ENCODE measurements around the gene PRLHR.

Gene PRLHR

GRCh38 chr10:118572256-118573041 is 23.0 kb downstream of the PRLHR start:
- no peak overlapping the region for H3K27ac ChIP-seq (ENCODE audit: low read depth, low read length, severe bottlenecking)

DNA sequence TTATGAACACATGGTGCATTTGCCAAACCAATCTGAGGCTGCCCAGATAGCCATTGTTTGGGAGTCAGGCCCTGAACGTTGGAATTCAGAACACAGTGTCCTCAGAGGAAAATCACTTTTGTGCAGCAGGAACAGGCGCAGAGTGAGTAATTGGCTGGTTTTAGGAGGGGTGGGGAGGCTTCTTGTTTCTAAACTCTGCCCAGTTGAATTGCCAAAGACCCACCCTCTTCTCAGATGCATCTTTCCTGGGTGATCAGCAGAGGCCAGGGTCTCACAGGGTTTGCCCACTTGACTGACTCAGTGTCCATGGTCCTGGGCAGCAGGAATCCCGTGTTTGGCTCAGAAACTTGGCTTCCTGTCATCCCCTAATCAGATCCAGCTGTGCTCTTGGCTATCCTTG is 24.3 kb downstream of the PRLHR start:
- Histone ChIP-seq H3K4me3 (ENCODE audit: extremely low read depth, insufficient read depth, low read length, poor library complexity, severe bottlenecking) (no peak overlapping the region), H3K27ac (ENCODE audit: low read depth, low read length, severe bottlenecking) (no peak overlapping the region), H3K36me3 (ENCODE audit: control insufficient read depth, insufficient read depth, low read length) (no peaks in the 10 kb centered on the region), H3K9me3 (ENCODE audit: control insufficient read depth, low read length) (no peaks in the 10 kb centered on the region), H3K4me1 (ENCODE audit: control insufficient read depth, insufficient read depth, low read length, poor library complexity, severe bottlenecking) (no peaks in the 10 kb centered on the region)
- WGBS, 2 experiments (ENCODE audit: insufficient coverage in 2 of 2): 74% methylated on average over 3 of the region's 3 CpGs; no CpG with 5 or more reads in 1 of the 2 experiments

More at GRCh38 chr10:118572256-118573041, 23.0 kb downstream of the PRLHR start:
- WGBS, 2 experiments (ENCODE audit: insufficient coverage in 2 of 2): 75 to 97% methylated on average over 7 to 10 of the region's 11 CpGs
- H3K36me3 ChIP-seq (ENCODE audit: control insufficient read depth, insufficient read depth, low read length): no peaks in the 10 kb centered on the region
- H3K4me1 ChIP-seq (ENCODE audit: control insufficient read depth, insufficient read depth, low read length, poor library complexity, severe bottlenecking): no peaks in the 10 kb centered on the region
- no peak overlapping the region for H3K4me3 ChIP-seq (ENCODE audit: extremely low read depth, insufficient read depth, low read length, poor library complexity, severe bottlenecking)
- H3K9me3 ChIP-seq (ENCODE audit: control insufficient read depth, low read length): no peaks in the 10 kb centered on the region

GRCh38 chr10:118570591-118570990 is 24.9 kb downstream of the PRLHR start:
- H3K27ac ChIP-seq (ENCODE audit: low read depth, low read length, severe bottlenecking): no peak overlapping the region
- H3K36me3 ChIP-seq (ENCODE audit: control insufficient read depth, insufficient read depth, low read length): no peaks in the 10 kb centered on the region
- WGBS, 2 experiments (ENCODE audit: insufficient coverage in 2 of 2): 80 to 82% methylated on average over 2 to 3 of the region's 5 CpGs
- no peak overlapping the region for H3K4me3 ChIP-seq (ENCODE audit: extremely low read depth, insufficient read depth, low read length, poor library complexity, severe bottlenecking)
- no peaks in the 10 kb centered on the region for H3K9me3 ChIP-seq (ENCODE audit: control insufficient read depth, low read length)
- no peaks in the 10 kb centered on the region for H3K4me1 ChIP-seq (ENCODE audit: control insufficient read depth, insufficient read depth, low read length, poor library complexity, severe bottlenecking)

DNA sequence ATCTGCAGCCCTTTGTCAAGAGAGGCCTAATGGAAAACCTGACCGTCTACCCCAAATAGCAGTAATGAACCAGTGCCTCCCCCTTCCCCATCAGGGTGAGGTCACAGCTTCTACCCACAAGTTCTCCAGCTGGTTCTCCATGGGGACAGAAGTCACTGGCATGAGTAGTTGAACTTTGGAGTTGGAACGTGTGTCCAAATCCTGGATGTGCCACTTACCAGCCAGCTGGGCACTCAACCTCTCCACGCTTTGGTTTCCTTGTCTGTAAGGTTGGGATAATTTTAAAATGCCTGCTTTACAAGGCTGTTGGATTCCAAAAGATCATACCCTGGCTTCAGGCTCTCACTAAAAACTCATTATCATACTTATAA is 25.6 kb downstream of the PRLHR start:
- no peaks in the 10 kb centered on the region for H3K4me1 ChIP-seq (ENCODE audit: control insufficient read depth, insufficient read depth, low read length, poor library complexity, severe bottlenecking)
- H3K4me3 ChIP-seq (ENCODE audit: extremely low read depth, insufficient read depth, low read length, poor library complexity, severe bottlenecking): no peak overlapping the region
- H3K9me3 ChIP-seq (ENCODE audit: control insufficient read depth, low read length): no peaks in the 10 kb centered on the region
- H3K36me3 ChIP-seq (ENCODE audit: control insufficient read depth, insufficient read depth, low read length): no peaks in the 10 kb centered on the region
- H3K27ac ChIP-seq (ENCODE audit: low read depth, low read length, severe bottlenecking): no peak overlapping the region
- 83 to 86% methylated on average over 1 to 2 of the region's 3 CpGs for WGBS, 2 experiments (ENCODE audit: insufficient coverage in 2 of 2)

DNA sequence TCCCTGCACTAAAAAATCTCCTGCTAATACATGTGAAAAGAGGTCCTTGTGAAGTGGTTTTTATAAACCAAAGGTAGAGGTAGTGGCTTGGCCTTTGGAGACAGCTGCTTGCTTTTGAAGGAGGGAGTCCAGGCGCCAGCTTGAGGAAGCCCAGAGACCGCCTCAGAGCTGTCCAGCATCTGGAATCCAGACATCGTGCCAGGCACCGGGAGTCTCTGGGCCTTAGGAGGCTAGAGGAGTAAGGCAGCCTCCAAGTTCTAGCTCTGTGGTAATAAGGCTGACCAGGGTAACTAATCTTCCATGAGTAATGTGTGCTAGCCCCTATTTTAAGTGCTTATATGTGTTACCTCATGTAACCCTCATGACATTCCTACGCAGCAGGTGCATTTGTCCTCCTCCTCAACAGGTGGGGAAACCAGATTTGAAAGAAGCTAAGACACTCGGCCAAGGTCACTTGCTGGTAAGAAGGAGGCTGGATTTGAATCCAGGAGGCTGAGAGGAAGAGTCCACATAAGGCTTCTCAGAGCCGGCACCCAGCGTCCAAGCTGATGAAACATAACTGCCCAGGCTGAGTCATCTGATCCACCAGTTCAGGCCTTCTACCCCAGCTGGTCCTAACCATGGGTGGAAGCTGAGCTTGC is 26.1 kb downstream of the PRLHR start:
- WGBS, 2 experiments (ENCODE audit: insufficient coverage in 2 of 2): 84 to 88% methylated on average over 7 of the region's 8 CpGs

DNA sequence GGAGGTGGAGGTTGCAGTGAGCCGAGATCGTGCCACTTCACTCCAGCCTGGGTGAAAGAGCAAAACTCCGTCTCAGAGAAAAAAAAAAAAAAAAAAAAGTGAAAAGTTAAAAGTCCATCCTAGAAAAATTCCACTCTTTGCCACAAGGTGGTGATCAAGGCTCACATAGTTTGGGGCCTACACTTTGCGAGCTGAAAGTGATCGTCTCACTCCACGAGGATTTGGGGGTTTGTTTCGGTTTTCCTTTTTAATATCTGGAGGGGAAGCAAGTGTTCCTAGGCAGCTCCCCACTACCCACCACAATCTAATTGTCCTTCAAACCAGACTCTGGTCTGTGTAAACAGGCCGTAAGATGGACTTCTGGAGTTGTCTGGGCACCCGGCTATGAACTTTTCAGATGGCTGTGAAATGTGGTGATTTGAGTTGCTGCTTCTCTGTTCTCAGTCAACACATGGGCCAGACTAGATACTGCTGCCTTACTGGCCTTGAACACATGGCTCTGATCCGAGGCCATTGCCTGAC is 27.1 kb downstream of the PRLHR start:
- no peak overlapping the region for H3K27ac ChIP-seq (ENCODE audit: low read depth, low read length, severe bottlenecking)
- no peaks in the 10 kb centered on the region for H3K36me3 ChIP-seq (ENCODE audit: control insufficient read depth, insufficient read depth, low read length)
- WGBS, 2 experiments (ENCODE audit: insufficient coverage in 2 of 2): 64 to 80% methylated on average over 2 of the region's 10 CpGs
- no peaks in the 10 kb centered on the region for H3K9me3 ChIP-seq (ENCODE audit: control insufficient read depth, low read length)
- H3K4me1 ChIP-seq (ENCODE audit: control insufficient read depth, insufficient read depth, low read length, poor library complexity, severe bottlenecking): no peaks in the 10 kb centered on the region
- H3K4me3 ChIP-seq (ENCODE audit: extremely low read depth, insufficient read depth, low read length, poor library complexity, severe bottlenecking): no peak overlapping the region

More for the DNA sequence above, 26.1 kb downstream of the PRLHR start:
- Histone ChIP-seq H3K27ac (ENCODE audit: low read depth, low read length, severe bottlenecking) (no peak overlapping the region), H3K36me3 (ENCODE audit: control insufficient read depth, insufficient read depth, low read length) (no peaks in the 10 kb centered on the region), H3K4me1 (ENCODE audit: control insufficient read depth, insufficient read depth, low read length, poor library complexity, severe bottlenecking) (no peaks in the 10 kb centered on the region), H3K4me3 (ENCODE audit: extremely low read depth, insufficient read depth, low read length, poor library complexity, severe bottlenecking) (no peak overlapping the region), H3K9me3 (ENCODE audit: control insufficient read depth, low read length) (no peaks in the 10 kb centered on the region)

DNA sequence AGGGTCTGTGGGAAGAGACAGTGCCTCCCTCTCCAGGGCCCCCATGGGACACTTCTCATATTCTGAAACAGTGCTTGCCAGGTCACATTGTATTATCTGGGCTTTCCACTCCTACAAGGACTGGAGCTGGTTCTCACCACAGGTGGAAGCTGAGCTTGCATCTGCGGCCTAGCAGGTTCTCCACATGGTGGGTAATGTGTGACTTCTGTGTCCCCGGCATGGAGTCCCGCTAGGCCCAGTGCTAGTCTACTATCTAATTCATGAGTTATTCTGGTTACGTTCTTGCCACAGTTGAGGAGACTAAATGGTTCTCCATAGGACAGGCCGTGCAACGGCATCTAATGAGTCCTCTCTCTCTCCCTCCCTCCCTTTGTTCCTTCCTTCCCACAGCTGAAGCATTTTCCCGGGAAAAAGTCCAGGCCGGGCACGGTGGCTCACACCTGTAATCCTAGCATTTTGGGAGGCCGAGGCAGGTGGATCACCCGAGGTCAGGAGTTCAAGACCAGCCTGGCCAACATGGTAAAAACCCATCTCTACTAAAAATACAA is 27.7 kb downstream of the PRLHR start:
- Histone ChIP-seq H3K4me3 (ENCODE audit: extremely low read depth, insufficient read depth, low read length, poor library complexity, severe bottlenecking) (no peak overlapping the region), H3K4me1 (ENCODE audit: control insufficient read depth, insufficient read depth, low read length, poor library complexity, severe bottlenecking) (no peaks in the 10 kb centered on the region), H3K9me3 (ENCODE audit: control insufficient read depth, low read length) (no peaks in the 10 kb centered on the region), H3K36me3 (ENCODE audit: control insufficient read depth, insufficient read depth, low read length) (no peaks in the 10 kb centered on the region), H3K27ac (ENCODE audit: low read depth, low read length, severe bottlenecking) (no peak overlapping the region)
- WGBS, 2 experiments (ENCODE audit: insufficient coverage in 2 of 2): 79 to 81% methylated on average over 9 to 11 of the region's 11 CpGs

DNA sequence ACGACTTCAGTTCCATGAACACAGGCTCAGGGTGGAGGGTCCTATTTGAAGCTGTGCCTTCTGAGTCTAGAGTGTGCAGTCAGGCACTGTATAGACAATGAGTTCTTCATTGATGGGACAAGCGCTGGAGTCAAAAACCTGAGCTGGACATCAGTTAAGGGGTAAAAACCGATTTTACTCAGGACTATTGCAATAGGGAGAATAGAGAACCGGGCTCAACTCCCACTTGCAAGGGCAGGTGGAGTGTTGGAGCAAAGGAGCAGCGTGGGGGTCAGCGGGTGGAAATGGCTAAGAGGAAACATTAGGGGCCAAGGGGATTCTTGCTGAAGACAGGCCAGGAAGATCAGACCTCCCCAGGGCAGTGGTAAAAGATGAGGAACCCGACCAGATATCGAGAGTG is 28.5 kb downstream of the PRLHR start:
- 86 to 89% methylated on average over 6 to 8 of the region's 8 CpGs for whole genome bisulfite sequencing, 2 experiments (ENCODE audit: insufficient coverage in 2 of 2)
- Histone ChIP-seq H3K4me3 (ENCODE audit: extremely low read depth, insufficient read depth, low read length, poor library complexity, severe bottlenecking) (no peak overlapping the region), H3K4me1 (ENCODE audit: control insufficient read depth, insufficient read depth, low read length, poor library complexity, severe bottlenecking) (no peaks in the 10 kb centered on the region), H3K36me3 (ENCODE audit: control insufficient read depth, insufficient read depth, low read length) (no peaks in the 10 kb centered on the region), H3K27ac (ENCODE audit: low read depth, low read length, severe bottlenecking) (no peak overlapping the region), H3K9me3 (ENCODE audit: control insufficient read depth, low read length) (no peaks in the 10 kb centered on the region)

DNA sequence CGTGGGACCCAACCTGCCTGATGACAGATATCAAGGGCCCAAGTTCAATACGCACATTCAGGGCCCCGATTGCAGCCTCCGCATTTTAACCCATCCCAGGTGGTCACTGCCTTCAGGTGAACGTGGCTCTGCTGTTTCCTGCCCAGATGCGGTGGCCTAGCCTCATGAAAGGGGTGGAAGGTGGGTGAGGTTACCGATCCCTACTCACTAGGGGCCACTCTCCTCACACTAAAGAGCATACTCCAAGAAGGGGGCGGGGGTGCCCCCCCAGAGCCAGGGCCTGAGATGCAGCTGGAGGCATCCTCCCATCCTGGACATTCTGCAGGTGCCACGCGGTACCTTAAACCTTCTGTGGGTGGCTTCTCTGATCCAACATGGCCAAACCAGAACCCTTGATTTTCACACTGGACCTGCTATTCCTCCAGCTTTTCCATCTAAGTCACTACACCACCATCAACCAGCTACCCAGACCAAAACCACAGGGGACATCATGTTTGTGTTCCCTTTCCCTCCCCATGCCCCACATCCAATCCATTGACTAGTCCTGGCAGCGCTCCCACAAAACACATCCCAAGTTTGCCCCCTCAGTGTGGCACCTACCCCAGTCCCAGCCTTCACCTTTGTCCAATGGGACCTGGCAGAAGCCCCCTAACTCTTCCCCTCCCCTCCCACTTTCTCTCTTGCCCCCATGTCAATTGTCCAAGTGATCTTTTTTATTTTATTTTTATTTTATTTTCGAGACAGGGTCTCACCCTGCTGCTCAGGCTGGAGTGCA is 30.0 kb downstream of the PRLHR start:
- H3K9me3 ChIP-seq (ENCODE audit: control insufficient read depth, low read length): peaks cover 4% of the 10 kb centered on the region
- no peak overlapping the region for H3K4me3 ChIP-seq (ENCODE audit: extremely low read depth, insufficient read depth, low read length, poor library complexity, severe bottlenecking)
- WGBS, 2 experiments (ENCODE audit: insufficient coverage in 2 of 2): 88 to 96% methylated on average over 7 to 9 of the region's 12 CpGs

GRCh38 chr10:118564652-118565051 is 30.8 kb downstream of the PRLHR start:
- Histone ChIP-seq H3K36me3 (ENCODE audit: control insufficient read depth, insufficient read depth, low read length) (no peaks in the 10 kb centered on the region), H3K27ac (ENCODE audit: low read depth, low read length, severe bottlenecking) (no peak overlapping the region), H3K4me1 (ENCODE audit: control insufficient read depth, insufficient read depth, low read length, poor library complexity, severe bottlenecking) (no peaks in the 10 kb centered on the region), H3K4me3 (ENCODE audit: extremely low read depth, insufficient read depth, low read length, poor library complexity, severe bottlenecking) (no peak overlapping the region), H3K9me3 (ENCODE audit: control insufficient read depth, low read length) (peaks cover 4% of the 10 kb centered on the region)
- whole genome bisulfite sequencing, 2 experiments (ENCODE audit: insufficient coverage in 2 of 2): 30 to 32% methylated on average over 4 to 6 of the region's 6 CpGs

More for the DNA sequence above, 30.0 kb downstream of the PRLHR start:
- Histone ChIP-seq H3K4me1 (ENCODE audit: control insufficient read depth, insufficient read depth, low read length, poor library complexity, severe bottlenecking) (no peaks in the 10 kb centered on the region), H3K36me3 (ENCODE audit: control insufficient read depth, insufficient read depth, low read length) (no peaks in the 10 kb centered on the region), H3K27ac (ENCODE audit: low read depth, low read length, severe bottlenecking) (no peak overlapping the region)
